HG03103 (cell line): ENCODE data around the gene C4orf33.
"Not testable (repeated sequence)": the region's sequence is repeated elsewhere in the genome, so short reads cannot be mapped to it uniquely, and the experiment has no call there.

Experiments
- ATAC-seq: cut with Tn5 transposase; IDR thresholded peaks from one replicate; pipeline ENCODE4 v1.9.1; 2021; ENCODE audit warnings: low read depth; ENCODE audit not compliant: unreplicated experiment

C4orf33 gene

DNA sequence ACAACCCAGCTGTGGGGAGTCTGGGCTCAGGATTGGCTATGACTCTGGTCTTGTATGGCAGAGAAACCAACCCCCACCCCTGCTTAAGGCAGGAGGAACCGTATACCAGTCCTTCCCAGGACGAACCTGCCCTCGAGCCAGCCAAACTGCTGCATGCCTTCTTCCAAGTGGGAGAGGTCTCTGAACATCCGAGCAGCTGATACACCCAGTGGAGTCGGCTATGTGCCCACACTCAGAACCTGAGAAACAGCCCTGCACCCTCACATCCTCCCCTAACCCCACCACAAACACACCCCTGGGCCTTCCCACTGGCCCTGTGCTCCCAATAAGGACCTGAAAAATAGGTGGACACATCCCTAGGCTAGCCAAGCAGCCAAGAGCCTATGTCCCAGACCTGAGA lies 21.8 kb downstream of the C4orf33 start:
- no peak for ATAC-seq

DNA sequence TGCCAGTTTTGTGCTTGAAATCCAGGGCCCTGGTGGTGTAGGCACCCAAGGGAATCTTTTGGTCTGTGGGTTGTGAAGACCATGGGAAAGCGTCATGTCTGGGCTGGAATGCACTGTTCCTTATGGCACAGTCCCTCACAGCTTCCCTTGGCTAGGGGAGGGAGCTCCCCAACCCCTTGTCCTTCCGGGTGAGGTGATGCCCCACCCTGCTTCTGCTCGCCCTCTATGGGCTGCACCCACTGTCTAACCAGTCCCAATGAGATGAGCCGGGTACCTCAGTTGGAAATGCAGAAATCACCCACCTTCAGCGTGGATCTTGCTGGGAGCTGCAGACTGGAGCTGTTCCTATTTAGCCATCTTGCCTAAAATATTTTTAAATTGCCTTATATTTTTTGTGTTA lies 30.7 kb downstream of the C4orf33 start:
- not testable (repeated sequence) for ATAC-seq

DNA sequence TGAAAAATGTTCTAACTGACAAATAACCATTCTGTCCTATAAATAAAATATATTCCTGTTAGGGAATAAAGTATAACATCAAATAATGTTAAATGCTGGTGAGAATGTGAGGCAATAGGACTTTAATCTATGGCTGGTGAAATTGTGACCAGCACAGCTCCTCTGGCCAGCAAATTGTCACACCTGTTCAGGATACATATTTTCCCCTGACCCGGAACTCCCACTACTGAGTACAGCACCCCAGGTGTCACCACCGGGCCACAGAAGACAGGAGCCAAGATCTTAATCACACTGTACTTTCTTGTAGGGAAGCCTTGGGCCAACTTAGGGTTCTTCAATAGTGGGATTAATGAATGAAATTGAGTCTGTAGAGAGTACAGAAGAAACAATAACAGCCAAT lies 33.2 kb downstream of the C4orf33 start:
- no peak for ATAC-seq

DNA sequence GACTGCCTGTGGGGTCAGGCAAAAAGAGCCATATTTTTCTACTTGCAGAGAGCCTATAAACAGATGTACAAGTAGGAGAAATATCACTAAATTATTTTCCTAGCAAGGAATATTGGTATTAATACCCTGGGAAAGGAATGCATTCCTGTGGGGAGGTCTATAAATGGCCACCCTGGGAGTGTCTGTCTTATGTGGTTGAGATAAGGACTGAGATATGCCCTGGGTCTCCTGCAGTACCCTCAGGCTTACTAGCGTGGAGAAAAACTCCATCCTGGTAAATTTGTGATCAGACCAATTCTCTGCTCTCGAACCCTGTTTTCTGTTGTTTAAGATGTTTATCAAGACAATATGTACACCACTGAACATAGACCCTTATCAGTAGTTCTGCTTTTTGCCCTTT lies 35.4 kb downstream of the C4orf33 start:
- no peak for ATAC-seq

DNA sequence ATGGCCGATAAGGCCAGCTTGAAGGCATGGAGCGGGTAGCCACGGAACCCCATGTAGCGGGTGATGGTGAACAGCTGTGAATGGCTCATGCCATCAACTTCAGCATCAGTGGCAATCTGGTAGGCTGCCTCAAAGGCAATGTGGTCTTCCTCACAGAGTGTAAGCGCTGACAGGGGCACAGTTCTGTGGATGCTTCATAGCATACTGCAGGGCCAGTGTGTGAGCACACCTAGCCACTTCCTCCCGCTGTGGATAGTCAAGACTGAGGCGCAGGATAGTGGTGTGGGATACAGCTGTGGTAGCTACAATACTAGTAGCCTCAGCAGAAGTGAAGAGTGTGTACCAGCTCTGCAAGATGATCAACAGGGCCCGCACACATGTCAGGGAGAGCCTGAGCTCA lies 40.5 kb downstream of the C4orf33 start:
- ATAC-seq, result no peak

DNA sequence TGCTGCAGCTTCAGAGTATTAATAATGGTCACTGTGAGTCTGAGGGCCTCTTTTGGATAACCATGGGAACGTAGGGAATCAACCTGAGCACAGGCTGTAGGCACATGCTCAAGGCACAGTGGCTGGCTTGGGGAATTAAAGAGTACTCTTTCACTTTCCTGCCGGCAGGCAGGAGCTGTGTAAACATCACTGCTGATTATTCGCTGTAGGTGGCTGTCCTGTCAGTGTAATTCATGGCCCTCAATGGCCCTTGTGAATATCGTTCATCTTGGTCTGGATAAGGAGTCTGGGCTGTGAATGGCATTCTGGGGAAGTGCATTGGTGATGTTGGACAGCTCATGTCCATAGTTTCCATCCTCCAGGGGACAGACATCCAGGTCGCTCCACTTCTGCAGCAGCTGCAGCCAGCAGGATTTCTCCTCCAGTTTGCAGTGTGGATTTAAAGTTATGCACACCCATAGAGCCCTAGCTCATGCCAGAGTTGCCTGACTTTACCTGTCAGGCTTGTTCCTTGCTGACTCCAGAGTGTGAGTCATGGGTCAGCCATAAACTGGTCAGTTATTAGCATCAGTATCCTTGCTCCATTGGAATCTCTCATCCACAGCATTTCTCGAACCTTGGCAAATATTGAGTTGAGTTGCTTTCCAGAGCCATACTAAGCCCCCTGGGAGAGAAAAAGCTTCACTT lies 43.0 kb downstream of the C4orf33 start:
- ATAC-seq, result no peak

DNA sequence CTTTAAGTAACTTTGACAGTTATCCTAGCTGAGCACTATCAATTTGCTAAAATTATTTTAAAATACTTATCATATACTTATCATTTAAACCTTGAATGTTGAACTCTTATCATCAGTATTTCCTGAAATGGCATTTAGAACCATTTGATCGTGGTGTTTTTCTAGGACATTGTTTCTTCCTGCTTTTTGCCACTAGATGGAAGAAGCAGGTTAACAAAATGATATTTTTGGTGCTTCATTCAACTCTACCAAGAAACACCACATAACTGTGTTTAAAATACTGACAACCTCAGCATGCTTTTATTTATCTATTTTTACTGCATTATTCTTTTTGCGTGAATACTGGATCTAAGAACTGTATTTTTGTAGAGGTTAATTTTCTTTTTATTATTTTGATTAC lies 44.6 kb downstream of the C4orf33 start:
- ATAC-seq, result no peak

DNA sequence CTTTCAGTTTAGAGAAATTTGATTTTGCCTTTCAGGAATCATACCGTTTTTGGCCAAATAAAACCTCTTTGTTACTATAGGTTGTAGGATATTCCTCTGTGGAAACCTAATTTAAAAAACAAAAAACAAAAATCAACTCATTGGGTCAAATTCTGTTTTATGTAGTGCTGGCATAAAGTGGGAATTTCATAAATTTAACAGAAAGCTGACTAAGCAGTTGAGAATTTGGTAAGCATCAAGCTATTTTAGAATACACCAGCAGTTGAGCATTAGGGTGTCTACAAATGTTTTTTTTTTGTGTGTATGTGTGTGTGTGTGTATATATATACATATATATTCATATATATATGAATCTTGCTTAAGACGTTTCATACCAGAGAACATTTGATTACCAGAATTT lies 47.4 kb downstream of the C4orf33 start:
- ATAC-seq, result no peak

DNA sequence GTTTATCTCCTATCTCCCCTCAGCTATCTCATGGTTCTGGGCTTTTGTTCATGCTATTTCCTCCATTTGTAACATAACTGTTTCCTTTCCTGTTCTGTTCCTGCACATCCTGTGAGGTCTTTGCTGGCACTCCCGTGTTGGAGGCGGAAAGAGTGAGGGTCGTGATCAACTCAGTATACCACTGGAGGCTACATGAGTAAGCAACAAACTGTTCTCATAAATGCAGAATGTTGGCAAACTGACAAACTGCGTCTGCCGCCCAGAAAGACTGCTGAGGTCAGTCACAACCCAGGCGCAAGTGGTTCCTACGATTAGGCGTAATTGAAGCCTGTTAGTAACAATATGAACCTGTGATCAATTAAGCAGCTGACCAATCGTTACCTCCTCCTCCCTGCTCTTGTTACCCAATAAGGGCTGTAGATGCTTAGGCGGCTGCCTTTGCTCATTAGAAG lies 48.8 kb downstream of the C4orf33 start:
- ATAC-seq, result no peak

DNA sequence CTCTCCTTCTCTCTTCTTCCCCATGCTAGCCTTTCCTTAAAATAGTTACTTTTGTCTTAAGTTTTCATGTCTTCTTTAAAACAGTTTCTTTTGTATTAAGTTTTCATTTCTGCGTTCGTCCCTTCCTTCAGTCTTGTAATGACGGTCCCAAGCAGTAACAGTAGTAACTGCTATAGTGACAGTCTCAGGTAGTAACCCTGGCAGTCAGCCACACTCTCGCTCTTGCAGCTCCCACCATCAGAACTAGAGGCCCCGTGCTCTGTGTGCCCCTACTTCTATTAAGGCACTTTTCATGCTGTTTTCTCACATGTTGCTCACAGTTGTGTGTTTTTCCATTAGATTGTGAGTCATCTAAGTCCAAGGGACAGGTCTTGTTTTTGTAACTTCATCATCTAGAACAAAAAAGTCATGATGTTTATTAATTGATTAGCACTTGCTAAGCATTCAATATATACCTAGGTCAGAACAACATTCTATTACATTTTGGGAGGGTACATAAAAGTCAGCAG lies 49.3 kb downstream of the C4orf33 start:
- no peak for ATAC-seq

DNA sequence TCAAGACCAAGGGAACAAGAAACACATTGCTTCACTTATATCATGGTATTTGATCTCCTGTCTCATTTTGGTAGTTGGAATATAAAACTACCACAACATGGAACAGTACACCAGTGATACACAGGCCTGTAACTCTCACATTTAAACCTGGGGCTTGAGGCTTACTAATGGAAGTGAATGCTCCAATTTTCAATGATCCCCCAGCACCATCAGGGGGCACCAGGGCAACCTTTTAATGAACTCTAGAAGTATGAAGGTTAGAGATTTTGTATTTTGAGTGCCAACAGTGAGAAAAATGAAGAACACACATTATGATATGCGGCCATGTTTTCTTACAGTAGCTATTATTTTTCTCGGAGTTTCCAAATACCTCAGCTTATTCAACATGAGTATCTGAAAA lies 50.7 kb downstream of the C4orf33 start:
- ATAC-seq, result no peak

DNA sequence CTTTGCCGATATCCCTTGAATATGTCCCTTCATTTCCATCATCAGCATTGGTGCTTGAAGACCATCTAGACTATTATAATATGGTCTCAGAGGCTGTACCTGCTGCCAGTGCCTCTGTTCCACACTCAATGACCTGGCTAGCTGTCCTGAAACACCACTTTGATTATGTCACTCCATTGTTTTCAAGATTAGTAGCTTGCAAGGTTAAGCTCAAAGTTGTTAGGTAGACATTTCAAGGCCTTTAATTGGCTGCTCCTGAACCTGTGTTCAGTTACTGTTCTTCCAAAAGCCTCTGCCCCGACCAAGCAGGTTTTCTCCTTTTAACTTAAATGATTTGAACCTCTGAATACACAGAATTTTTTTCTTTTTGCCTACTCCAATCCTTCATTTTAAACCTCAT lies 52.9 kb downstream of the C4orf33 start:
- no peak for ATAC-seq

DNA sequence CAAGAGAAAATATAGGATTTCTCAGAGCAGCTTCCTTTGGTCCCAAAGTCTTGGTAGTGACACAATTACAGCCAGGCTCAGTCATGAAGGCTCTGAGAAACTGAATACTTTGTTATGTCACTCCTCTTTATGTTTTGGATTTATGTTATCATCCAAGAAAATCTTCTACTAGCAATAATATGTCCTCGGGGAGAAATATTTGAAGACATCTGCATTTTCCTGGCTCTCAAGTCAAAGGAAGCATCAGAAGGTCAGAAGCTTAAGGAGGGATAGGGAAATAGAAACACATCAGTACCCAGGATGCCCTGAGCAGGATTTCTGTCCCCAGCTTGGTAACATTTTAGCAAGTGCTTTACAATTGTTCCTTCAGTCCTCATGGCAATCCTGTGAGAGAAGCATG lies 54.0 kb downstream of the C4orf33 start:
- ATAC-seq, result no peak

DNA sequence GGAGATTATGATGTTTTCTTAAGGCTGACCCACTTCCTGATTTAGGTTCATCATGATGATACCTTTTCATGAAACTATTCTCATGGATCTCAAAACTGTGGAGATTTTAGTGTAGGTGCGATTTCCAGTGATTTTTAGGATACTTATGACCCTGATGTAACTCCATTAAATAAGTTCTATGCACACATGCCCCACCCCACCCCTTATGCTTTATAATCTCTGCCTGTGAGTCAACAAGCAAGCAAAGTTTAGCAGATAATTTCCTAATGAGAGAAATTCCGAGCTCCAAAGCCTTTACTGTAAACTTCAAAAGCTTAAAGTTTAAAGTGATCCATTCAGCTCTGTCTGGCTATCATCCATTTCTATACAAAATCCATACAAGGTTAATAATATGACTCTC lies 56.4 kb downstream of the C4orf33 start:
- ATAC-seq, result no peak

DNA sequence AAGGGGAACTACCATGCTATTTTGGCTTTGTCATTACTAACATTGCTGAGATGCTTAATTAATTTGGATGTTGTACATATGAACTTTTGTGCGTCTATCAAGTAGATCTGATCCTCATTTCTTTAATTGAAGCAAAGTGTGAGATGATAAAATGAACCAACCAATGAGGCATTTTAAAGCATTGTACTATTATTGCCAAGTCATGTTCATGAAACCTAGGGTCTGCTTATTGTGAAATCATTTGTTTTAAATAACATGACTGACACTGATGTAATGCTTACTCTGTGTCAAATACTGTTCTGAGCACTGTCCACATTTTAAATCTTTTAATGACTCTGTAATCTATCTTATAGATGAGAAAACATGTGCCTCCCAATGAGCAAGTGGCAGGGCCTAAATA lies 57.7 kb downstream of the C4orf33 start:
- no peak for ATAC-seq

DNA sequence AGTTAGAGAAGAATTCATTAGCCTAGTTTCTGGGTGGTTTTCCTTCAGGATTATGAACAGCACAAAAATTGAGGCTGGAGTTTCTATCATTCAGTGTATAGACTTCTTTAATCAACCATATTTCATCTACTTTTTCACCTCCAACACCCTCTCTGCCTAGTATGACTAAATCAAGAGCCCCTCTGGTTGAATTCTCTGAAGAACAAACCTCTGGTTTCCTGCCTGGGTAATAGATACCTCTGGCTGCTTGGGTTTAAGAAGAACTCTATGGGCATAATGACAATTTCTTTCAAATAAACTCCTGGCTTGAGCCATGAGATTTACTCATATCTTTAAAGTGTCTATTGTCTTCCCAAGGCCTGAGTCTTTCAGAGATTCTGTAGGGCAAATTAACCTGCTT lies 66.5 kb downstream of the C4orf33 start:
- ATAC-seq, result no peak

DNA sequence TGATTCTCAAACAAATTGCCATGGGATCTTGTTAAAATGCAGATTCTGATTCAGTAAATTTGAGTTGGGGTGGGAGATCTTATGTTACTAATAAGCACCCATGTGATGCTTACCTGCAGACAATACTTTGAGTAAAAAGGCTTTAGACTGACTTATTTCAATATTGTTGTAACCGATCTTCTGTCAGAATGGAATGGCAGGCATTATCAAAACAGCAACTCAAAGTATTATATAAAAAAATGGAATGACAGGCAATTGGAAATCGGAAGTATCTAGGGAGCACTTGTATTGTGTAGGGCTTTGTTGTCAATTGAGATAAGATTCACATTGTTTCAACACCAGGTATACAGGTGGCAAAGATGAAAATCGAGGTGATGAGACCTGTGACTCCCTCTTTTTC lies 67.5 kb downstream of the C4orf33 start:
- ATAC-seq, result no peak

DNA sequence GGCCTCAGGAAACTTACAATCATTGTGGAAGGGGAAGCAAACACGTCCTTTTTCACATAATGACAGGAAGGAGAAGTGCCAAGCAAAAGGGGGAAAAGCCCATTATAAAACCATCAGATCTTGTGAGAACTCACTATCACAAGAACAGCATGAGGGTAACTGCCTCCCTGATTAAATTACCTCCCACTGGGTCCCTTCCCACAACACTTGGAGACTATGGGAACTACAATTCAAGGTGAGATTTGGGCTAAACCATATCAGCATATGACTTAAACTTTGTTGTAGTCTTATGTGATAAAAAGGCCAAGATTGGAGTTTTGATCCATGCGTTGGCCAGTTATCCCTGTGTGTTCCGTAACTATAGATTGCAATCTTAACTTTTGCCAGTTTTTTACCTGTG lies 68.3 kb downstream of the C4orf33 start:
- ATAC-seq, result no peak
